Bronchial epithelial cell (primary cell): ENCODE results near the gene SPATA7. TPM values are rescaled to one million over a fixed set of nuclear protein-coding genes. Genes with fewer than 3 reads are reported as not detected.

ENCODE experiments used
- DNase-seq: peaks from one replicate; pipeline ENCODE4 v3.0.0-alpha.2; 2010; ENCODE audit warnings: low read depth
- FAIRE-seq: peaks from 2 replicates; lab custom pipeline; 2011; peaks lifted over from hg19 to GRCh38; lab: Jason Lieb, UNC
- H3K27me3 ChIP-seq: 2 replicates; pipeline ENCODE4 v1.5.1; 2011; ENCODE audit warnings: low read length; ENCODE audit not compliant: control insufficient read depth, insufficient read depth
- H3K36me3 ChIP-seq: 2 replicates; pipeline ENCODE4 v1.5.1; 2011; ENCODE audit warnings: low read length; ENCODE audit not compliant: control insufficient read depth, insufficient read depth
- H3K4me3 ChIP-seq: 2 replicates; pipeline ENCODE4 v1.5.1; 2011; ENCODE audit warnings: mild to moderate bottlenecking, low read depth, low read length, control low read depth
- total RNA-seq: library from RNA; depleted of rRNA; stranded (reverse); fragments of >200 nt; gene quantifications from 2 replicates; pipeline ENCODE4 v1.2.1, GENCODE V29; 2014
- TF ChIP-seq, protein P1 (sequence below): IDR thresholded peaks from 2 replicates; pipeline ENCODE4 v1.5.1; 2011; ENCODE audit warnings: mild to moderate bottlenecking, moderate library complexity, low read length, control low read depth, inconsistent platforms; ENCODE audit not compliant: insufficient read depth, severe bottlenecking

SPATA7 gene
- total RNA-seq, 1 donor from 2014 or later: 9.2 TPM

DNA sequence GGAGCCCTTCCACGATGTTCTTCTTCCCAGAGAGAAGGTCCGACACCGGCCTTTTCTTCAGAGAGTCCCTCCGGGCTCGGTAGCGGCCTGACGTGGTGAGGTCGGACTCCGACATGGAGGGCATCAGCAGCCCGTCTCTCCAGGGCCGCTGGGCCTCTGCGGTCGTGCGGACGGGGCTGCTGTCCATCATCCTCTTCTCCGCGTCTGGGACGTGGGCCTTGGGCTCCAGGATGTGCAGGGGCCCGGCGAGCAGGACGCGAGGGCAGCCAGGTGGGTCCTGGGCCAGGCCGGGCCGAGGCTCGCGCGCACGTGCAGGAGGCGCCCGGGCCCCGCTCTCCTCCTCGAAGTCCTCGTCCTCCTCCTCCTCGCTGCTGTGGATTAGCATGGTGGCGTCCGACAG, 93.5 kb downstream of the SPATA7 start:
- Histone ChIP-seq H3K27me3 (no peaks in the 10 kb centered on the region), H3K36me3 (peaks cover 9% of the 10 kb centered on the region), H3K4me3 (no peak overlapping the region)
- FAIRE-seq: no peak
- no peak for DNase-seq
- TF ChIP-seq, protein P1, sequence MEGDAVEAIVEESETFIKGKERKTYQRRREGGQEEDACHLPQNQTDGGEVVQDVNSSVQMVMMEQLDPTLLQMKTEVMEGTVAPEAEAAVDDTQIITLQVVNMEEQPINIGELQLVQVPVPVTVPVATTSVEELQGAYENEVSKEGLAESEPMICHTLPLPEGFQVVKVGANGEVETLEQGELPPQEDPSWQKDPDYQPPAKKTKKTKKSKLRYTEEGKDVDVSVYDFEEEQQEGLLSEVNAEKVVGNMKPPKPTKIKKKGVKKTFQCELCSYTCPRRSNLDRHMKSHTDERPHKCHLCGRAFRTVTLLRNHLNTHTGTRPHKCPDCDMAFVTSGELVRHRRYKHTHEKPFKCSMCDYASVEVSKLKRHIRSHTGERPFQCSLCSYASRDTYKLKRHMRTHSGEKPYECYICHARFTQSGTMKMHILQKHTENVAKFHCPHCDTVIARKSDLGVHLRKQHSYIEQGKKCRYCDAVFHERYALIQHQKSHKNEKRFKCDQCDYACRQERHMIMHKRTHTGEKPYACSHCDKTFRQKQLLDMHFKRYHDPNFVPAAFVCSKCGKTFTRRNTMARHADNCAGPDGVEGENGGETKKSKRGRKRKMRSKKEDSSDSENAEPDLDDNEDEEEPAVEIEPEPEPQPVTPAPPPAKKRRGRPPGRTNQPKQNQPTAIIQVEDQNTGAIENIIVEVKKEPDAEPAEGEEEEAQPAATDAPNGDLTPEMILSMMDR: no peak

DNA sequence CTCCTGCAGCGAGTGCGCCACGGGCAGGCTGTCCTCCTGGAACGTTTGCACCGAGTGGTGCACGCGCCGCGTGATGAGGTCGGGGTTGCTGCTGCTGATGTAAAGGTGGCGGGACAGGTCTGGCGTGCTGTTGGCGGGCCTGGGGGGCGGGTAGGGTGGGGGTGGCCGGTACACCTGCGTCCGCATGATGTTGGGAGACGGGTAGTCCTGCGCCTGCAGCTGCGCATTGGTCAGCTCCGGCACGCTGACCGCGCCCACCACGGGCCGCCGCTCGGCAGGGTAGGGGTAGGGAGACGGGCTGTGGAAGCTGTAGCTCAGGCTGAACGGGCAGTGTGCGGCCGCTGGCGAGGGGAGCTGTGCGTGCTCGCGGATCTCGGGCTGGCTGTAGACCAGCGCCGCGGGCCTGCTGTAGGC, 94.1 kb downstream of the SPATA7 start:
- Histone ChIP-seq H3K36me3 (peaks cover 9% of the 10 kb centered on the region), H3K4me3 (no peak overlapping the region), H3K27me3 (no peaks in the 10 kb centered on the region)
- FAIRE-seq: no peak
- TF ChIP-seq, protein P1: no peak
- no peak for DNase-seq

DNA sequence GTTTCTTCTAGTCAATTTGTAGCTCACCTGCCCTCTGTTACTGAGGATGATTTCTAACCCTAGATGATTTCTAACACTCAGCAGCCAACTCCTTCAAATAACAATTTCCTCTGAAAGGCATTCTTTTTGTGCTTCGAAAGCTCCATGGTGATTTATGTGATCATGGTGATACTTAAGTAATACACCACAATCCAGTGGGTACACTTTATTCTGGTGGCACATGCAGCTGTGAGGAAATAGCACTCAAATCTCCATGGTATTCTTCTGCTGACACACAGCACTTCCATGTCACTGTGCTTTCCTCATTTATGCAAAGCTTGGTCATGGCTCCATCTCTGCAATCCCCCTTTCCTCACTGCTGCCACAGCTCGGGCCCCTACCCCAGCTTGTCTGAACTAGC, 95.6 kb downstream of the SPATA7 start:
- no peak for FAIRE-seq
- H3K36me3 ChIP-seq: peaks cover 11% of the 10 kb centered on the region

DNA sequence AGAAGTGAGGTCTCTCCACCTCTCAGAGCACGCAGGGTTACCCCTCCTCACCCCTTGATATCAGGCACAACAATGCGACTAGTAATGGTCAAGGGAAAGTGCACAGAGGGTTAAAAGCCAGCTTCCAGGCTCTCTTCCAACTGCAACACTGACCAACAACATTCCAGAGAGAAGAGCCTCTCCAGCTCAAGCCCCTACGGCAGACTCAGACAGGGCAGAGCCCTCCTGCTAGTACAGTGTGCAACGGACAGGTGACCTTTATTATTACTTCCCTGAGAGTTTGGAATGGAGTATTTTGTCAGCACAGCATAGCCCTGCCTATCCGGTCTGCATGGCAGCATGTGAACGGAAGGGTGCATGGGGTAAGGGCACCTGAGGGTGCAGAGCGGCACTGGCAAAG, 96.3 kb downstream of the SPATA7 start:
- no peak overlapping the region for H3K4me3 ChIP-seq
- TF ChIP-seq, protein P1: no peak
- H3K36me3 ChIP-seq: peaks cover 11% of the 10 kb centered on the region
- FAIRE-seq: no peak
- no peak for DNase-seq
- no peaks in the 10 kb centered on the region for H3K27me3 ChIP-seq

More for the DNA sequence above, 95.6 kb downstream of the SPATA7 start:
- Histone ChIP-seq H3K4me3 (no peak overlapping the region), H3K27me3 (no peaks in the 10 kb centered on the region)
- TF ChIP-seq, protein P1: no peak
- no peak for DNase-seq

DNA sequence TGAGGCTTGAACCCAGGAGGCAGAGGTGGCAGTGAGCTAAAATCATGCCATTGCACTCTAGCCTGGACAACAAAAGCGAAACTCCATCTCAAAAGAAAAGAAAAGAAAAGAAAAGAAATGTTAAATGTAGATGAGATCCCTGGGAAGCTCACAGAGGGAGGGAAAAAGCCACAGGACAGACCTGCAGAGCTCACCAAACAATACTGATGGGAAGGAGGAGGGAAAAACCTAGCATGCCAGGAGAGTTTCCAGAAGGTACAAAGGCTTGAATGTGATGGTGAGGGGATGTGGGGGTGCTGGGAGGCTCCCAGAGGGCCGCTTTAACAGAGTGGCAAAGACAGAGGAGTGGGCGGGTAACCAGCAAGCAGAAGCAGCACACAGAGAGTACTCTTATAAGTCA, 97.1 kb downstream of the SPATA7 start:
- FAIRE-seq (no peak), DNase-seq (no peak)
- H3K4me3 ChIP-seq: no peak overlapping the region
- TF ChIP-seq, protein P1: no peak
- no peaks in the 10 kb centered on the region for H3K27me3 ChIP-seq
- peaks cover 11% of the 10 kb centered on the region for H3K36me3 ChIP-seq

Other genes with a start within 250 kb of the SPATA7 start
- gene KCNK10, start 62.4 kb upstream of the SPATA7 start, total RNA-seq: not detected in 2 replicates
- 6.1 and 7.6 TPM in 2 replicates for gene PTPN21, start 169.3 kb downstream of the SPATA7 start, total RNA-seq
- 41.9 and 42.1 TPM in 2 replicates for gene ZC3H14, start 177.4 kb downstream of the SPATA7 start, total RNA-seq